Adrenal gland (tissue), 5 donors: ENCODE measurements around the gene ZNF503.
"Not testable (repeated sequence)": the region's sequence is repeated elsewhere in the genome, so short reads cannot be mapped to it uniquely, and the experiment has no call there.

Source experiments
- POLR2A ChIP-seq, 2 donors: fragments of 450-650 bp; IDR thresholded peaks; one replicate each; pipeline ENCODE4 v1.6.1; 2017; ENCODE audit warnings: antibody characterized with exemption in 2 of 2, mild to moderate bottlenecking in 2 of 2, moderate library complexity in 1 of 2
- TF ChIP-seq, protein P1 (sequence below), 6 experiments: fragments of 450-650 bp in 4 of 6; fragments of 200-600 bp in 2 of 6; sonication (generic) in 1 of 6; IDR thresholded peaks; 1 replicate in 5 of 6; 2 replicates in 1 of 6; pipeline versions ENCODE4 v1.5.1 to v1.8.0; 2016 to 2021; ENCODE audit warnings: antibody characterized with exemption in 6 of 6, mild to moderate bottlenecking in 2 of 6, moderate library complexity in 1 of 6
- donor health status: DM: no; HTN: no; CAD: no.

DNA sequence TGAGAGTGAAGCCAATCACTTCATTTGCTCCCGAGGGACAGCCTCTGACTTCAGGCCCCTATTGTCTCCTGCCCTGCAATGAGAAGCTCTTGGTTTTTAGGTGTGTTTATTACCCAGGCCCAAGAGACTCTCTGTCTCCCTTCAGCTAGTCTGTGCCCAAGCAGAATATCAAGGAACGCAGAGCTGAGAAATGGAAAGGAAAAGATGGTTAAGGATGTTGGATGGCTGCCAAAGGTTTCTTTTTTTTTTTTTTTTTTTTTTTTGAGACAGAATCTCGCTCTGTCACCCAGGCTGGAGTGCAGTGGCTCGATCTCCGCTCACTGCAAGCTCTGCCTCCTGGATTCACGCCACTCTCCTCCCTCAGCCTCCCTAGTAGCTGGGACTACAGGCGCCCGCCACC, 41.7 kb downstream of the ZNF503 start:
- TF ChIP-seq, protein P1, sequence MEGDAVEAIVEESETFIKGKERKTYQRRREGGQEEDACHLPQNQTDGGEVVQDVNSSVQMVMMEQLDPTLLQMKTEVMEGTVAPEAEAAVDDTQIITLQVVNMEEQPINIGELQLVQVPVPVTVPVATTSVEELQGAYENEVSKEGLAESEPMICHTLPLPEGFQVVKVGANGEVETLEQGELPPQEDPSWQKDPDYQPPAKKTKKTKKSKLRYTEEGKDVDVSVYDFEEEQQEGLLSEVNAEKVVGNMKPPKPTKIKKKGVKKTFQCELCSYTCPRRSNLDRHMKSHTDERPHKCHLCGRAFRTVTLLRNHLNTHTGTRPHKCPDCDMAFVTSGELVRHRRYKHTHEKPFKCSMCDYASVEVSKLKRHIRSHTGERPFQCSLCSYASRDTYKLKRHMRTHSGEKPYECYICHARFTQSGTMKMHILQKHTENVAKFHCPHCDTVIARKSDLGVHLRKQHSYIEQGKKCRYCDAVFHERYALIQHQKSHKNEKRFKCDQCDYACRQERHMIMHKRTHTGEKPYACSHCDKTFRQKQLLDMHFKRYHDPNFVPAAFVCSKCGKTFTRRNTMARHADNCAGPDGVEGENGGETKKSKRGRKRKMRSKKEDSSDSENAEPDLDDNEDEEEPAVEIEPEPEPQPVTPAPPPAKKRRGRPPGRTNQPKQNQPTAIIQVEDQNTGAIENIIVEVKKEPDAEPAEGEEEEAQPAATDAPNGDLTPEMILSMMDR (IDR thresholded peaks at IDR 0.05) = not testable (repeated sequence)
- not testable (repeated sequence) for TF ChIP-seq POLR2A (IDR thresholded peaks at IDR 0.05)
